Activated CD8-positive, alpha-beta T cell treated with anti-CD3 and anti-CD28 coated beads for 36 hours (primary cell): Measurements from ENCODE around the gene FAT2. TPM values are rescaled to one million over a fixed set of nuclear protein-coding genes. Genes with fewer than 3 reads are reported as not detected.

Source experiments
- ATAC-seq: fragments of 200-7000 bp; cut with Tn5 transposase; one replicate; pipeline ENCODE4 v1.10.0; 2021; ENCODE audit warnings: mild to moderate bottlenecking, moderate library complexity
- CTCF ChIA-PET: fragments of 350-600 bp; sonication (Branson Sonifier 250); formaldehyde crosslinking; loops from one replicate; lab custom pipeline; 2021; ENCODE audit warnings: antibody characterized with exemption; lab: Charles Lee
- POLR2A ChIA-PET: fragments of 350-600 bp; sonication (Branson Sonifier 250); formaldehyde crosslinking; loops from one replicate; lab custom pipeline; 2021; ENCODE audit warnings: antibody characterized with exemption; lab: Charles Lee
- DNase-seq: peaks from one replicate; pipeline ENCODE4 v3.0.0-alpha.2; 2020
- H3K27ac Mint-ChIP-seq: one replicate; pipeline ENCODE4 v1.8.0; 2021; ENCODE audit warnings: mild to moderate bottlenecking, mixed read lengths
- H3K27me3 Mint-ChIP-seq: one replicate; pipeline ENCODE4 v1.8.0; 2021; ENCODE audit warnings: mixed read lengths
- H3K36me3 Mint-ChIP-seq: one replicate; pipeline ENCODE4 v1.8.0; 2021; ENCODE audit warnings: low read depth, mixed read lengths
- H3K4me1 Mint-ChIP-seq: one replicate; pipeline ENCODE4 v1.8.0; 2021; ENCODE audit warnings: low read depth, mixed read lengths
- H3K4me3 Mint-ChIP-seq: one replicate; pipeline ENCODE4 v1.8.0; 2021; ENCODE audit warnings: mild to moderate bottlenecking, moderate library complexity, mixed read lengths
- H3K9me3 Mint-ChIP-seq: one replicate; pipeline ENCODE4 v1.8.0; 2021; ENCODE audit warnings: mixed read lengths
- CTCF ChIP-seq: fragments of 200-600 bp; IDR thresholded peaks from one replicate; pipeline ENCODE4 v1.8.0; 2022; ENCODE audit warnings: antibody characterized with exemption, mild to moderate bottlenecking
- intact Hi-C: fragments of 100-400 bp; cut with micrococcal nuclease; formaldehyde crosslinking; loops from one replicate; pipeline ENCODE4 v1.10.0; 2022
- total RNA-seq, 2 experiments: library from RNA; stranded (reverse); gene quantifications; one replicate each; pipeline ENCODE4 v1.2.3, GENCODE V29; 2021

Gene FAT2
- total RNA-seq, 2 experiments from 2014 or later: not detected

- peaks cover 5% of the 10 kb centered on the region for H3K27me3 Mint-ChIP-seq
- CTCF ChIA-PET: interaction anchor here (1.2 kb wide), 1 partner anchor 40 kb away, joined by 3 read pairs; no protein-coding TSS in a partner anchor
- DNase-seq (no peak), ATAC-seq (no peak)
- intact Hi-C loops: no loop called here
- H3K27ac Mint-ChIP-seq: no peak overlapping the region
- no peaks in the 10 kb centered on the region for H3K9me3 Mint-ChIP-seq
- no peak for TF ChIP-seq CTCF
- H3K4me3 Mint-ChIP-seq: no peak overlapping the region
- peaks cover 20% of the 10 kb centered on the region for H3K4me1 Mint-ChIP-seq
- POLR2A ChIA-PET: no interaction called here
- H3K36me3 Mint-ChIP-seq: no peaks in the 10 kb centered on the region
Observed at GRCh38 chr5:151618907-151619306, 27.8 kb upstream of the FAT2 start.

- Mint-ChIP-seq H3K4me3 (no peak overlapping the region), H3K4me1 (peaks cover 28% of the 10 kb centered on the region), H3K9me3 (no peaks in the 10 kb centered on the region), H3K27ac (no peak overlapping the region), H3K27me3 (peaks cover 5% of the 10 kb centered on the region), H3K36me3 (no peaks in the 10 kb centered on the region)
- DNase-seq: no peak
- ChIA-PET POLR2A (no interaction called here), CTCF (no interaction called here)
- no peak for TF ChIP-seq CTCF
- intact Hi-C loops: no loop called here
- no peak for ATAC-seq
Observed at GRCh38 chr5:151617841-151618710, 26.9 kb upstream of the FAT2 start.

GRCh38 chr5:151617383-151617840 is 26.3 kb upstream of the FAT2 start:
- ATAC-seq: no peak
- no peak for TF ChIP-seq CTCF
- POLR2A ChIA-PET: no interaction called here
- no peak overlapping the region for H3K27ac Mint-ChIP-seq
- peaks cover 35% of the 10 kb centered on the region for H3K4me1 Mint-ChIP-seq
- H3K36me3 Mint-ChIP-seq: no peaks in the 10 kb centered on the region
- H3K27me3 Mint-ChIP-seq: peaks cover 5% of the 10 kb centered on the region
- CTCF ChIA-PET: no interaction called here
- H3K9me3 Mint-ChIP-seq: no peaks in the 10 kb centered on the region
- intact Hi-C loops: no loop called here
- DNase-seq: no peak
- H3K4me3 Mint-ChIP-seq: no peak overlapping the region

GRCh38 chr5:151615431-151615830 is 24.3 kb upstream of the FAT2 start:
- H3K36me3 Mint-ChIP-seq: no peaks in the 10 kb centered on the region
- peak; percentile 51 for DNase-seq
- H3K4me1 Mint-ChIP-seq: peaks cover 39% of the 10 kb centered on the region
- H3K27me3 Mint-ChIP-seq: no peaks in the 10 kb centered on the region
- POLR2A ChIA-PET: no interaction called here
- H3K4me3 Mint-ChIP-seq: no peak overlapping the region
- ATAC-seq: peak; percentile 51
- H3K9me3 Mint-ChIP-seq: no peaks in the 10 kb centered on the region
- intact Hi-C loops: no loop called here
- no peak for TF ChIP-seq CTCF
- H3K27ac Mint-ChIP-seq: peak overlapping the region; percentile 46
- CTCF ChIA-PET: interaction anchor here (1.1 kb wide), 1 partner anchor 37 kb away, joined by 5 read pairs; no protein-coding TSS in a partner anchor

- H3K9me3 Mint-ChIP-seq: no peaks in the 10 kb centered on the region
- DNase-seq (no peak), ATAC-seq (no peak)
- no peaks in the 10 kb centered on the region for H3K36me3 Mint-ChIP-seq
- H3K4me3 Mint-ChIP-seq: no peak overlapping the region
- TF ChIP-seq CTCF: no peak
- H3K27me3 Mint-ChIP-seq: no peaks in the 10 kb centered on the region
- POLR2A ChIA-PET: interaction anchor here (0.5 to 0.6 kb wide), 2 partner anchors 207 to 239 kb away, joined by 3 read pairs; no protein-coding TSS in a partner anchor
- intact Hi-C loops: no loop called here
- no peak overlapping the region for H3K27ac Mint-ChIP-seq
- peaks cover 39% of the 10 kb centered on the region for H3K4me1 Mint-ChIP-seq
- CTCF ChIA-PET: interaction anchor here (1.1 kb wide), 1 partner anchor 37 kb away, joined by 5 read pairs; no protein-coding TSS in a partner anchor
Observed at GRCh38 chr5:151614565-151614964, 23.4 kb upstream of the FAT2 start.
